Mesendoderm (in vitro differentiated cells): Measurements from ENCODE around the gene CRB2.

ENCODE experiments used
- DNase-seq: peaks from one replicate; pipeline ENCODE4 v3.0.0; 2013
- H2AK5ac ChIP-seq: 2 replicates; pipeline ENCODE4 v1.6.1; 2013; ENCODE audit warnings: low read length, inconsistent platforms
- H2BK120ac ChIP-seq: 2 replicates; pipeline ENCODE4 v1.6.1; 2013; ENCODE audit warnings: low read depth, mild to moderate bottlenecking, low read length, moderate library complexity, mixed read lengths
- H2BK15ac ChIP-seq: replicated peaks from 2 replicates; pipeline ENCODE4 v1.6.1; 2013; ENCODE audit warnings: low read depth, mild to moderate bottlenecking, moderate library complexity
- H2BK5ac ChIP-seq: 2 replicates; pipeline ENCODE4 v1.6.1; 2013; ENCODE audit warnings: low read length, inconsistent platforms
- H3K18ac ChIP-seq: 2 replicates; pipeline ENCODE4 v1.6.1; 2013; ENCODE audit warnings: mild to moderate bottlenecking, low read length, mixed read lengths
- H3K23ac ChIP-seq: one replicate; pipeline ENCODE4 v1.6.1; 2013; ENCODE audit warnings: low read length
- H3K27ac ChIP-seq: 2 replicates; pipeline ENCODE4 v1.5.1; 2013; ENCODE audit warnings: low read depth, mild to moderate bottlenecking, inconsistent platforms, low read length, moderate library complexity
- H3K27me3 ChIP-seq: 2 replicates; pipeline ENCODE4 v1.6.1; 2013; ENCODE audit warnings: low read length, control low read depth, mild to moderate bottlenecking, inconsistent platforms; ENCODE audit not compliant: insufficient read depth, poor library complexity
- H3K36me3 ChIP-seq: 2 replicates; pipeline ENCODE4 v1.6.1; 2013; ENCODE audit warnings: low read length, inconsistent platforms; ENCODE audit not compliant: control insufficient read depth, insufficient read depth
- H3K4ac ChIP-seq: one replicate; pipeline ENCODE4 v1.6.1; 2013; ENCODE audit warnings: low read depth, mild to moderate bottlenecking, low read length, moderate library complexity
- H3K4me1 ChIP-seq: 2 replicates; pipeline ENCODE4 v1.6.1; 2013; ENCODE audit warnings: low read depth, low read length, inconsistent platforms; ENCODE audit not compliant: control insufficient read depth
- H3K4me2 ChIP-seq: 2 replicates; pipeline ENCODE4 v1.6.1; 2013; ENCODE audit warnings: low read length
- H3K4me3 ChIP-seq: 2 replicates; pipeline ENCODE4 v1.5.1; 2013; ENCODE audit warnings: mild to moderate bottlenecking, low read length
- H3K56ac ChIP-seq: one replicate; pipeline ENCODE4 v1.6.1; 2013; ENCODE audit warnings: low read length
- H3K79me1 ChIP-seq: 2 replicates; pipeline ENCODE4 v1.6.1; 2013; ENCODE audit warnings: low read length, inconsistent platforms
- H3K79me2 ChIP-seq: 2 replicates; pipeline ENCODE4 v1.6.1; 2013; ENCODE audit warnings: mild to moderate bottlenecking, low read length; ENCODE audit not compliant: control insufficient read depth, insufficient read depth
- H3K9ac ChIP-seq: 2 replicates; pipeline ENCODE4 v1.6.1; 2013; ENCODE audit warnings: low read length, inconsistent platforms
- H4K5ac ChIP-seq: one replicate; pipeline ENCODE4 v1.6.1; 2013; ENCODE audit warnings: low read length
- H4K8ac ChIP-seq: one replicate; pipeline ENCODE4 v1.6.1; 2013; ENCODE audit warnings: low read depth, mild to moderate bottlenecking, control low read depth, low read length, moderate library complexity
- WGBS: extraction: QIAGEN DNeasy Blood & Tissue Kit; methylation state at CpG from one replicate; pipeline ENCODE4 v1.1.7; 2013; ENCODE audit warnings: low lambda C conversion rate, missing lambda C conversion rate; ENCODE audit not compliant: insufficient coverage; ENCODE audit errors: extremely low coverage; 5-methylcytosine and 5-hydroxymethylcytosine counted together

CRB2 gene

GRCh38 chr9:123419721-123420591 is 64.0 kb downstream of the CRB2 start:
- peaks cover 22% of the 10 kb centered on the region for H3K4me1 ChIP-seq
- H3K27ac ChIP-seq = no peak overlapping the region

GRCh38 chr9:123420592-123421111 is 64.7 kb downstream of the CRB2 start:
- Histone ChIP-seq H3K79me1 (no peaks in the 10 kb centered on the region), H2BK5ac (no peak overlapping the region), H3K4me3 (no peak overlapping the region), H4K8ac (no peak overlapping the region), H3K18ac (no peak overlapping the region), H2AK5ac (no peak overlapping the region), H2BK15ac (no peak overlapping the region), H2BK120ac (no peak overlapping the region), H3K56ac (no peak overlapping the region), H3K27ac (no peak overlapping the region), H3K9ac (no peak overlapping the region), H3K4me1 (peaks cover 22% of the 10 kb centered on the region), H3K79me2 (no peaks in the 10 kb centered on the region), H3K4me2 (no peak overlapping the region), H3K27me3 (no peaks in the 10 kb centered on the region), H3K4ac (no peak overlapping the region), H3K36me3 (no peaks in the 10 kb centered on the region), H4K5ac (no peak overlapping the region), H3K23ac (no peak overlapping the region)
- no peak for DNase-seq
- no CpG with 5 or more reads among the region's 17 CpGs for WGBS

More at GRCh38 chr9:123419721-123420591, 64.0 kb downstream of the CRB2 start:
- no peak overlapping the region for H3K18ac ChIP-seq
- H2AK5ac ChIP-seq = no peak overlapping the region
- no peak for DNase-seq
- H2BK120ac ChIP-seq = no peak overlapping the region
- H3K23ac ChIP-seq = no peak overlapping the region
- H3K4me3 ChIP-seq = no peak overlapping the region
- no peak overlapping the region for H3K56ac ChIP-seq
- H3K79me2 ChIP-seq = no peaks in the 10 kb centered on the region
- H2BK15ac ChIP-seq = no peak overlapping the region
- no peak overlapping the region for H2BK5ac ChIP-seq
- H3K9ac ChIP-seq = no peak overlapping the region
- H4K8ac ChIP-seq = no peak overlapping the region
- H3K4ac ChIP-seq = no peak overlapping the region
- H3K4me2 ChIP-seq = no peak overlapping the region
- H3K27me3 ChIP-seq = no peaks in the 10 kb centered on the region
- no peaks in the 10 kb centered on the region for H3K79me1 ChIP-seq
- no CpG with 5 or more reads among the region's 31 CpGs for WGBS
- no peak overlapping the region for H4K5ac ChIP-seq
- H3K36me3 ChIP-seq = no peaks in the 10 kb centered on the region

- Histone ChIP-seq H3K27me3 (no peaks in the 10 kb centered on the region), H3K18ac (no peak overlapping the region), H2BK120ac (no peak overlapping the region), H2AK5ac (no peak overlapping the region), H4K8ac (no peak overlapping the region), H3K27ac (no peak overlapping the region), H2BK15ac (no peak overlapping the region), H3K56ac (no peak overlapping the region), H2BK5ac (no peak overlapping the region), H3K23ac (no peak overlapping the region), H3K79me1 (no peaks in the 10 kb centered on the region), H3K4me3 (no peak overlapping the region), H3K9ac (no peak overlapping the region), H4K5ac (no peak overlapping the region), H3K4me2 (no peak overlapping the region), H3K36me3 (no peaks in the 10 kb centered on the region), H3K79me2 (no peaks in the 10 kb centered on the region), H3K4me1 (peaks cover 22% of the 10 kb centered on the region), H3K4ac (no peak overlapping the region)
- no peak for DNase-seq
- no CpG with 5 or more reads among the region's 13 CpGs for WGBS
Measured at GRCh38 chr9:123421186-123421585, 65.2 kb downstream of the CRB2 start.

GRCh38 chr9:123421801-123422455 is 65.9 kb downstream of the CRB2 start:
- no peak overlapping the region for H3K4ac ChIP-seq
- H2BK120ac ChIP-seq = no peak overlapping the region
- H3K56ac ChIP-seq = no peak overlapping the region
- H4K5ac ChIP-seq = no peak overlapping the region
- H3K4me1 ChIP-seq = peaks cover 22% of the 10 kb centered on the region
- no peak overlapping the region for H3K23ac ChIP-seq
- no peak overlapping the region for H3K9ac ChIP-seq
- H3K18ac ChIP-seq = no peak overlapping the region
- H2BK15ac ChIP-seq = no peak overlapping the region
- no CpG with 5 or more reads among the region's 8 CpGs for WGBS
- H2AK5ac ChIP-seq = no peak overlapping the region
- no peaks in the 10 kb centered on the region for H3K27me3 ChIP-seq
- no peaks in the 10 kb centered on the region for H3K79me1 ChIP-seq
- H3K79me2 ChIP-seq = no peaks in the 10 kb centered on the region
- no peak overlapping the region for H4K8ac ChIP-seq
- H3K27ac ChIP-seq = no peak overlapping the region
- no peak overlapping the region for H3K4me3 ChIP-seq
- H3K4me2 ChIP-seq = no peak overlapping the region
- DNase-seq = peak; percentile 85
- H2BK5ac ChIP-seq = no peak overlapping the region
- no peaks in the 10 kb centered on the region for H3K36me3 ChIP-seq

- H2BK5ac ChIP-seq = peak overlapping the region; percentile 88
- H2AK5ac ChIP-seq = peak overlapping the region; percentile 43
- H3K4me2 ChIP-seq = peak overlapping the region; percentile 38
- WGBS = no CpG with 5 or more reads among the region's 21 CpGs
- no peak overlapping the region for H4K5ac ChIP-seq
- no peak overlapping the region for H3K23ac ChIP-seq
- peak overlapping the region; percentile 34 for H3K27ac ChIP-seq
- H3K36me3 ChIP-seq = no peaks in the 10 kb centered on the region
- H3K56ac ChIP-seq = peak overlapping the region; percentile 69
- H3K79me2 ChIP-seq = no peaks in the 10 kb centered on the region
- H3K4me1 ChIP-seq = peaks cover 22% of the 10 kb centered on the region
- peak overlapping the region; percentile 15 for H3K9ac ChIP-seq
- H4K8ac ChIP-seq = no peak overlapping the region
- H2BK120ac ChIP-seq = no peak overlapping the region
- no peak overlapping the region for H2BK15ac ChIP-seq
- H3K27me3 ChIP-seq = no peaks in the 10 kb centered on the region
- no peak overlapping the region for H3K4me3 ChIP-seq
- DNase-seq = no peak
- peak overlapping the region; percentile 25 for H3K18ac ChIP-seq
- no peaks in the 10 kb centered on the region for H3K79me1 ChIP-seq
- H3K4ac ChIP-seq = no peak overlapping the region
Measured at GRCh38 chr9:123422635-123423310, 66.8 kb downstream of the CRB2 start.
